Upper lobe of left lung (tissue), 6 donors: Measurements from ENCODE around the gene SLC47A1. TPM values are rescaled to one million over a fixed set of nuclear protein-coding genes. Genes with fewer than 3 reads are reported as not detected.

Experiments used
- ATAC-seq, 2 donors: fragments of 200-7000 bp; cut with Tn5 transposase; one replicate each; pipeline ENCODE4 v1.9.1; 2022; ENCODE audit warnings: mild to moderate bottlenecking in 2 of 2, moderate library complexity in 2 of 2; ENCODE audit not compliant: low FRiP score in 2 of 2
- DNase-seq, 2 donors: peaks; one replicate each; pipeline ENCODE4 v3.0.0-alpha.2; 2019 to 2020
- H3K27ac ChIP-seq, 4 donors: fragments of 200-600 bp; sonication (generic); one replicate each; pipeline ENCODE4 v1.5.1; 2016 to 2019
- H3K27me3 ChIP-seq, 4 donors: fragments of 200-600 bp; sonication (generic); one replicate each; pipeline ENCODE4 v1.5.1; 2017 to 2019
- H3K36me3 ChIP-seq, 4 donors: fragments of 200-600 bp; sonication (generic); one replicate each; pipeline ENCODE4 v1.5.1; 2016 to 2019
- H3K4me1 ChIP-seq, 4 donors: fragments of 200-600 bp; sonication (generic); one replicate each; pipeline ENCODE4 v1.5.1; 2018 to 2019
- H3K4me3 ChIP-seq, 4 donors: fragments of 200-600 bp; sonication (generic); one replicate each; pipeline ENCODE4 v1.5.1; 2017 to 2019; ENCODE audit warnings: mild to moderate bottlenecking in 2 of 4, moderate library complexity in 1 of 4
- H3K9me3 ChIP-seq, 4 donors: fragments of 200-600 bp; sonication (generic); one replicate each; pipeline ENCODE4 v1.5.1; 2018 to 2019
- CTCF ChIP-seq, 6 experiments: fragments of 450-650 bp in 4 of 6; fragments of 200-600 bp in 2 of 6; sonication (generic) in 2 of 6; IDR thresholded peaks; one replicate each; pipeline ENCODE4 v1.5.1; 2016 to 2019; ENCODE audit warnings: antibody characterized with exemption in 6 of 6
- EP300 ChIP-seq, 4 donors: sonication (generic); formaldehyde crosslinking; IDR thresholded peaks; one replicate each; pipeline ENCODE4 v1.5.1; 2017; ENCODE audit warnings: antibody characterized with exemption in 4 of 4, control low read depth in 2 of 4
- POLR2A ChIP-seq, 4 donors: fragments of 450-650 bp; IDR thresholded peaks; one replicate each; pipeline ENCODE4 v1.5.1; 2016 to 2017; ENCODE audit warnings: antibody characterized with exemption in 4 of 4, mild to moderate bottlenecking in 2 of 4
- POLR2AphosphoS5 ChIP-seq, 2 donors: sonication (generic); formaldehyde crosslinking; IDR thresholded peaks; one replicate each; pipeline ENCODE4 v1.5.1; 2017; ENCODE audit warnings: antibody characterized with exemption in 2 of 2
- WGBS, 2 donors: methylation state at CpG; one replicate each; pipeline ENCODE4 v1.1.5; 2017 to 2018; 5-methylcytosine and 5-hydroxymethylcytosine counted together
- total RNA-seq, 6 donors: library from RNA; depleted of rRNA in 4 of 6; stranded (reverse); fragments of >200 nt in 4 of 6; gene quantifications; one replicate each; pipeline versions ENCODE4 v1.1.0 to v1.2.1, GENCODE V29; 2016 to 2021
- donor health status: DM: no; HTN: no; CAD: no; lungs with moderate emphysema.
- donor health status: DM: no; HTN: yes; CAD: no; lungs with severe emphysema.

Gene SLC47A1
- total RNA-seq, result 10 to 100 TPM in 4 of 6 donors, 1 to 10 TPM in 2; 6.9 to 20.8 (median 12.0) TPM

GRCh38 chr17:19533718-19534561, at the start of gene SLC47A1:
Gene SLC47A1, plus strand, starts transcription at chr17:19533854. Its CDS starts 86 bp downstream, at chr17:19533940.
- TF ChIP-seq POLR2A (IDR thresholded peaks at IDR 0.05) (peak in 1 of 4 donors; percentile 36), CTCF (IDR thresholded peaks at IDR 0.05) (no peak)
- Histone ChIP-seq H3K36me3 (no peaks in the 10 kb centered on the region), H3K9me3 (no peaks in the 10 kb centered on the region), H3K27me3 (peaks cover 0 to 13% (median 6%) of the 10 kb centered on the region in 4 donors), H3K4me1 (peaks cover 9 to 26% (median 19%) of the 10 kb centered on the region in 4 donors), H3K27ac (peak within 1 kb of the TSS in 2 of 4 donors; percentile 41 to 69), H3K4me3 (peak within 1 kb of the TSS in 3 of 4 donors; percentile 52 to 57 (median 53))
- ATAC-seq, result peak; percentile 58 to 92
- DNase-seq, result peak; percentile 39 to 91
- 0 to 5% methylated on average over 1 to 9 of the region's 87 CpGs for WGBS, 2 donors

GRCh38 chr17:19485800-19486340, 47.8 kb upstream of the SLC47A1 start:
- Histone ChIP-seq H3K27ac (no peak overlapping the region), H3K36me3 (no peaks in the 10 kb centered on the region), H3K4me1 (peaks cover 0 to 7% (median 0%) of the 10 kb centered on the region in 4 donors), H3K27me3 (no peaks in the 10 kb centered on the region), H3K4me3 (no peak overlapping the region), H3K9me3 (no peaks in the 10 kb centered on the region)
- 82 to 89% methylated on average over 3 of the region's 3 CpGs for WGBS, 2 donors
- DNase-seq (no peak), ATAC-seq (no peak)
- no peak for TF ChIP-seq CTCF (IDR thresholded peaks at IDR 0.05)
- TF ChIP-seq EP300 (IDR thresholded peaks at IDR 0.05), result no peak
- no peak for TF ChIP-seq POLR2AphosphoS5 (IDR thresholded peaks at IDR 0.05)
- TF ChIP-seq POLR2A (IDR thresholded peaks at IDR 0.05), result no peak

GRCh38 chr17:19486351-19487023, 47.2 kb upstream of the SLC47A1 start:
- 93 to 96% methylated on average over 13 of the region's 13 CpGs for WGBS, 2 donors
- ATAC-seq, result peak in 1 of 2 donors; percentile 7
- no peaks in the 10 kb centered on the region for H3K27me3 ChIP-seq
- peak in 1 of 2 donors; percentile 24 for DNase-seq
- H3K9me3 ChIP-seq, result no peaks in the 10 kb centered on the region
- no peaks in the 10 kb centered on the region for H3K36me3 ChIP-seq
- H3K27ac ChIP-seq, result no peak overlapping the region
- H3K4me1 ChIP-seq, result peaks cover 0 to 7% (median 0%) of the 10 kb centered on the region in 4 donors
- TF ChIP-seq POLR2AphosphoS5 (IDR thresholded peaks at IDR 0.05) (no peak), POLR2A (IDR thresholded peaks at IDR 0.05) (no peak), EP300 (IDR thresholded peaks at IDR 0.05) (no peak), CTCF (IDR thresholded peaks at IDR 0.05) (no peak)
- no peak overlapping the region for H3K4me3 ChIP-seq

GRCh38 chr17:19487024-19487600, 46.5 kb upstream of the SLC47A1 start:
- Histone ChIP-seq H3K4me1 (peaks cover 0 to 7% (median 0%) of the 10 kb centered on the region in 4 donors), H3K9me3 (no peaks in the 10 kb centered on the region), H3K36me3 (no peaks in the 10 kb centered on the region), H3K27ac (no peak overlapping the region), H3K4me3 (no peak overlapping the region), H3K27me3 (no peaks in the 10 kb centered on the region)
- WGBS, 2 donors, result 37 to 60% methylated on average over 12 of the region's 12 CpGs
- TF ChIP-seq EP300 (IDR thresholded peaks at IDR 0.05) (no peak), POLR2A (IDR thresholded peaks at IDR 0.05) (no peak), CTCF (IDR thresholded peaks at IDR 0.05) (no peak), POLR2AphosphoS5 (IDR thresholded peaks at IDR 0.05) (no peak)
- no peak for DNase-seq
- ATAC-seq, result peak in 1 of 2 donors; percentile 50
